ENCODE results near the gene SHANK3. TPM values are rescaled to one million over a fixed set of nuclear protein-coding genes. Genes with fewer than 3 reads are reported as not detected.

SHANK3 gene
- total RNA-seq: 10 to 100 TPM; 25.1 to 42.9 TPM
- 10 to 100 TPM; 17.2 to 37.5 (median 21.9) TPM for polyA plus RNA-seq (ENCODE audit: insufficient read length in 6 of 6)
- long read RNA-seq, donor 1, partial matches to known transcripts: 19 of 19 reads
- long read RNA-seq, donor 1, other reads (novel, unspliced or antisense): 0 of 19 reads
- long read RNA-seq, donor 2, partial matches to known transcripts: 5 of 5 reads
- long read RNA-seq, donor 2, other reads (novel, unspliced or antisense): 0 of 5 reads
- long read RNA-seq, donor 3: 0 reads
- long read RNA-seq, donor 4, partial matches to known transcripts: 0 of 1 reads
- long read RNA-seq, donor 4, other reads (novel, unspliced or antisense): 1 of 1 reads
- long read RNA-seq, donor 5: 0 reads
- long read RNA-seq, donor 6, partial matches to known transcripts: 9 of 9 reads
- long read RNA-seq, donor 6, other reads (novel, unspliced or antisense): 0 of 9 reads
- long read RNA-seq, donor 7: 0 reads
- long read RNA-seq, donor 8: 0 reads
- long read RNA-seq, donor 9: 0 reads
- long read RNA-seq, donor 10, partial matches to known transcripts: 0 of 2 reads
- long read RNA-seq, donor 10, other reads (novel, unspliced or antisense): 2 of 2 reads
- long read RNA-seq, donor 11: 0 reads
- long read RNA-seq, donor 12: 0 reads

DNA sequence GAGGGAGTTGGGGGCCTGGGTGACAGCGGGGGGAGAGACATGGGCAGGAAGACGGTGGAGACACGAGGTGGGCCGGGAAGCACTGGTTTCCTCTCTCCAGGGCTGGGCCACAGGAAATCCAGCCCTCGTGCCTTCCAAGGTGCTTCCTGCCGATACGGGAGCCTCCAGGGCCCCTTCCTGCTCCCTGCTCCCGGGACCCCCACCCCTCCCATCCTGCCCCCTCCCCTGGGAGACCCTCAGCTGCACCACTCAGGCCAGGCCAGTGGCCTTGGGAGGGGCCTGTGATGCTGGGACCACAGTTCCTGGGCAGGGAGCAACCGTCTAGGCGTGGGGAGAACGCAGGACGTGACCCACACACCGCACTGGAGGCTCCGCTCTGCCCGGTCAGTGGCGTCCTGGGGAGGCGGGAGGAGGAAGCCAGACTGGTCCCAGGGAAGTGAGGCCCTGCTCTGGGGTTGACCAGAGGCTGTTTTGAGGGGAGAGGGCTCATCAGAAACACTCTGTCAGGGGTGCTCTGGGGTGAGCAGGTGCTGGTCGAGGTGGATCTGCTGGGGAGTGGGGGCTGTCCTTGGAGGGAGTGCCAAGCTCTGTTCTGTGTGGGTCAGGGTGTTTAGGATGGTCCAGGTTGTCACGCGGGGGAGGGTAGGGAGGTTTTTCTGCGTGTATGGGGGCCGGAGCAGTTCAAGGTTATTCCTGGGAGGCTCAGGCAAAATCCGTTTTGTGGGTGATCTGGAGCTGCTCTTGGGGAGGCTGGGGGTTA is at the start of gene SHANK3:
Gene SHANK3 (plus strand): TSS at position 353 of the 760 bp plus-strand sequence.
- TF ChIP-seq, protein P1, sequence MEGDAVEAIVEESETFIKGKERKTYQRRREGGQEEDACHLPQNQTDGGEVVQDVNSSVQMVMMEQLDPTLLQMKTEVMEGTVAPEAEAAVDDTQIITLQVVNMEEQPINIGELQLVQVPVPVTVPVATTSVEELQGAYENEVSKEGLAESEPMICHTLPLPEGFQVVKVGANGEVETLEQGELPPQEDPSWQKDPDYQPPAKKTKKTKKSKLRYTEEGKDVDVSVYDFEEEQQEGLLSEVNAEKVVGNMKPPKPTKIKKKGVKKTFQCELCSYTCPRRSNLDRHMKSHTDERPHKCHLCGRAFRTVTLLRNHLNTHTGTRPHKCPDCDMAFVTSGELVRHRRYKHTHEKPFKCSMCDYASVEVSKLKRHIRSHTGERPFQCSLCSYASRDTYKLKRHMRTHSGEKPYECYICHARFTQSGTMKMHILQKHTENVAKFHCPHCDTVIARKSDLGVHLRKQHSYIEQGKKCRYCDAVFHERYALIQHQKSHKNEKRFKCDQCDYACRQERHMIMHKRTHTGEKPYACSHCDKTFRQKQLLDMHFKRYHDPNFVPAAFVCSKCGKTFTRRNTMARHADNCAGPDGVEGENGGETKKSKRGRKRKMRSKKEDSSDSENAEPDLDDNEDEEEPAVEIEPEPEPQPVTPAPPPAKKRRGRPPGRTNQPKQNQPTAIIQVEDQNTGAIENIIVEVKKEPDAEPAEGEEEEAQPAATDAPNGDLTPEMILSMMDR (IDR thresholded peaks at IDR 0.05): no peak
- H3K27me3 ChIP-seq: peaks cover 8 to 62% of the 10 kb centered on the region in 2 donors
- intact Hi-C loops (cut with DNase I): no loop called here
- DNase-seq (peak in 2 of 4 donors; percentile 57 to 75), ATAC-seq (peak; percentile 38)
- H3K27ac ChIP-seq: peak within 1 kb of the TSS; percentile 67 to 82
- peaks cover 0 to 1% of the 10 kb centered on the region in 2 donors for H3K36me3 ChIP-seq
- no peaks in the 10 kb centered on the region for H3K9me3 ChIP-seq
- H3K4me3 ChIP-seq: peak within 1 kb of the TSS; percentile 22 to 48
- H3K4me1 ChIP-seq: peaks cover 7 to 11% of the 10 kb centered on the region in 2 donors

DNA sequence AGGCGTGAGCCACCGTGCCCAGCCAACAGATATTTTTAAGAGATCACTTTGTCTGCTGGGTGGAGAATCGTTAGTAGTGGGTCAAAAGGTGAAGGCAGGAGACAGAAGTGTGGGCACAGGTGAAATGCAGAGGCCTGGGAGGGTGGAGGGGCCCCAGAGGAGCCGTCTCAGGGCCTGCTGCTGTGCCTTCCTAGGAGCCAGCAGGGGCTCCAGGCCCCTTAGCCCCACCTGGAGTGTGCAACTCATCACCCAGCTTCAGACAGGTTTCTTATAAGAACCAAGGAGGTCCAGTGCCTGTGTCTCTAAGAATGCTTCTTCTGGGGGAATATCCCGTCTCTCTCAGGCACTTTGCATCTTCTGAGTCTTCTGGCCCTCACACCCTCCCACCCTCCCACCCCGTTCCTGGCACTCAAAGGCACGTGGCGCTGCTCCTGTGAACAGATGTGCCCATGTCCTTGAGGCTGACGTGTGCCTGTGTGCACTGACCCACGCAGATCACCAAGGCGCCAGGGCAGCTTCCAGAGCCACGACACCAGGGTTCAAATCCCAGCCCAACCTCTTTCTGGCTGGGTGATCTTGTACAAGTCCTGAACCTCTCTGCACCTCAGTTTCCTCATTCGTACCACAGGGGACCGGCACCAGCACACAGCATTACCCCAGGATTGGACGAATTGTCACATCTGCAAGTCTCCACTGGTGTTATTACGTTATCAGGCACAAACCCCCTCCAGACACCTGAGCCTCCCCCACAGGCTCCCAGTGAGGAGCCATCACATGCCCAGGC is 48.1 kb upstream of the SHANK3 start:
- Histone ChIP-seq H3K27ac (no peak overlapping the region), H3K27me3 (no peaks in the 10 kb centered on the region), H3K9me3 (no peaks in the 10 kb centered on the region), H3K36me3 (peaks cover 0 to 18% of the 10 kb centered on the region in 2 donors), H3K4me3 (no peak overlapping the region), H3K4me1 (peaks cover 10 to 62% of the 10 kb centered on the region in 2 donors)
- DNase-seq (peak in 1 of 4 donors; percentile 37), ATAC-seq (no peak)
- intact Hi-C loops (cut with DNase I): no loop called here
- TF ChIP-seq, protein P1 (IDR thresholded peaks at IDR 0.05): no peak

DNA sequence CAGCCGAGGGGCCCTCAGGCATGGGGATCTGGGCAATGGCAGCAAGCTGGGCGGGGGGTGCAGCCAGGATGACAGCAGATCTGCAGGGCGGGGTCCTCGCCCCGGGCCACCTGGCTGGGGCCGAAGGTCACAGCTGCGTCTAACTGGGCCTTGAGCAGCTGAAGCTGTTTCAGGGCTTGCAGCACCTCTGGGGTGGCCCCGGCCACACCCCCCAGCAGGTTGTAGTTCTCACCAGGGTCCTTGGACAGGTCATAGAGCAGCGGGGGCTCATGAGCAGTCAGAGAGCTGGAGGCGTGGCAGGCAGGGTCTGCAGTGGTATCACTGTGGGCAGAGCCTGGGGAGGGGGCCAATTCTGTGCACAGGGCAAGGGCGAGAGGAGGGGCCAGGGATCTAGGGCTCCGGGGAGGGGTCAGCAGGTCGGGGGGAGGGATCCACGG is 47.5 kb upstream of the SHANK3 start:
- Histone ChIP-seq H3K9me3 (no peaks in the 10 kb centered on the region), H3K36me3 (peaks cover 0 to 18% of the 10 kb centered on the region in 2 donors), H3K4me3 (no peak overlapping the region), H3K27me3 (no peaks in the 10 kb centered on the region), H3K4me1 (peaks cover 10 to 56% of the 10 kb centered on the region in 2 donors), H3K27ac (no peak overlapping the region)
- TF ChIP-seq, protein P1 (IDR thresholded peaks at IDR 0.05): no peak
- ATAC-seq (no peak), DNase-seq (peak in 1 of 4 donors; percentile 65)
- intact Hi-C loops (cut with DNase I): no loop called here

GRCh38 chr22:50625568-50626313 is 46.9 kb upstream of the SHANK3 start:
- H3K27me3 ChIP-seq: no peaks in the 10 kb centered on the region
- ATAC-seq (no peak), DNase-seq (peak in 1 of 4 donors; percentile 80)
- TF ChIP-seq, protein P1 (IDR thresholded peaks at IDR 0.05): no peak
- no peak overlapping the region for H3K27ac ChIP-seq
- intact Hi-C loops (cut with DNase I): no loop called here
- H3K4me3 ChIP-seq: no peak overlapping the region
- no peaks in the 10 kb centered on the region for H3K9me3 ChIP-seq
- H3K36me3 ChIP-seq: peaks cover 0 to 18% of the 10 kb centered on the region in 2 donors
- H3K4me1 ChIP-seq: peaks cover 8 to 50% of the 10 kb centered on the region in 2 donors
